Cardiac fibroblast (primary cell): Measurements from ENCODE around the gene IL1RAPL2.

Experiments
- DNase-seq, 2 donors: peaks; one replicate each; pipeline versions ENCODE4 v3.0.0 to v3.0.0-alpha.2; 2010; ENCODE audit warnings: low read depth in 2 of 2
- H3K4me3 ChIP-seq, 2 donors: replicated peaks in 1 of 2; 1 replicate in 1 of 2; 2 replicates in 1 of 2; pipeline ENCODE4 v1.5.1; 2011; ENCODE audit warnings: low read depth in 2 of 2, low read length in 2 of 2, mild to moderate bottlenecking in 2 of 2, moderate library complexity in 1 of 2
- TF ChIP-seq, protein P1 (sequence below): IDR thresholded peaks from one replicate; pipeline ENCODE4 v1.5.1; 2011; ENCODE audit warnings: low read depth, mild to moderate bottlenecking, low read length, inconsistent platforms

Gene IL1RAPL2

DNA sequence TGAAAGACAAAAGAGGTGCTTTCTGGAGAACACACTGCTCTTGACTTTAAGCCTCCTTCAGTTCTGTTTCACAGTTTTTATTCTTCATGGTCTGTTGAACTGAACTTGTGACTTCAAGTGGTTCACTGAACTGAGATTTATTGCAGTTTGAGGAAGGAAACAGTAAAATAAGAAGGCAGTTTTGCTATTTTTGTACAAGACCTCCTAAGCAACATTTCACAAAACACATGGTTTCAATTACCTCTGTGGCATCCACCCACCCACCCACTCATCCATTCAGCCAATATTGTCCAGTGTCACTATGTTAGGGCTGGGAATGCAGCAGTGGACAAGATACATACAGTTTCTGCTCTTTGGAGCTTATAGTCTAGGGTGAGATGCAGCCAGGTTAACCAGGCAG is 131.3 kb downstream of the IL1RAPL2 start:
- no peak for DNase-seq
- no peak overlapping the region for H3K4me3 ChIP-seq
- TF ChIP-seq, protein P1, sequence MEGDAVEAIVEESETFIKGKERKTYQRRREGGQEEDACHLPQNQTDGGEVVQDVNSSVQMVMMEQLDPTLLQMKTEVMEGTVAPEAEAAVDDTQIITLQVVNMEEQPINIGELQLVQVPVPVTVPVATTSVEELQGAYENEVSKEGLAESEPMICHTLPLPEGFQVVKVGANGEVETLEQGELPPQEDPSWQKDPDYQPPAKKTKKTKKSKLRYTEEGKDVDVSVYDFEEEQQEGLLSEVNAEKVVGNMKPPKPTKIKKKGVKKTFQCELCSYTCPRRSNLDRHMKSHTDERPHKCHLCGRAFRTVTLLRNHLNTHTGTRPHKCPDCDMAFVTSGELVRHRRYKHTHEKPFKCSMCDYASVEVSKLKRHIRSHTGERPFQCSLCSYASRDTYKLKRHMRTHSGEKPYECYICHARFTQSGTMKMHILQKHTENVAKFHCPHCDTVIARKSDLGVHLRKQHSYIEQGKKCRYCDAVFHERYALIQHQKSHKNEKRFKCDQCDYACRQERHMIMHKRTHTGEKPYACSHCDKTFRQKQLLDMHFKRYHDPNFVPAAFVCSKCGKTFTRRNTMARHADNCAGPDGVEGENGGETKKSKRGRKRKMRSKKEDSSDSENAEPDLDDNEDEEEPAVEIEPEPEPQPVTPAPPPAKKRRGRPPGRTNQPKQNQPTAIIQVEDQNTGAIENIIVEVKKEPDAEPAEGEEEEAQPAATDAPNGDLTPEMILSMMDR: no peak

DNA sequence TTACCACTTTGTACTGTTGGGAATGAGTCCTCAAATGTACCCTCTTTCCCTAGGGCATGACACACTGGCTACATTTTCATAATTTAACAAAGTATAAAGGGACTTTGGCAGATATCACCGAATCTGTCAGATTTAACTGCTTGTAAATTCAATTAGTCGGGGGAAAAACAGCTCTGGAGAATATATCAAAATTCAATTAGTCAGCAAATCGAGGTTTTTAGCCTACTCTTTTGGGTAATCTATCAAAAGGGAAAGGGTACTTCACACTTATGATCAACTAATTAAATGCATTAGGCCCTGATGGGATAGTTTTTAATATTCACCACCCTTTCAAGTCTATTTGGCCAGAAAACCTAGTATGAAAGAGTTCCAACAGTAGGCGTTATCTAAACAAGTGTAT is 141.0 kb downstream of the IL1RAPL2 start:
- H3K4me3 ChIP-seq: no peak overlapping the region
- DNase-seq: no peak
- TF ChIP-seq, protein P1: no peak

DNA sequence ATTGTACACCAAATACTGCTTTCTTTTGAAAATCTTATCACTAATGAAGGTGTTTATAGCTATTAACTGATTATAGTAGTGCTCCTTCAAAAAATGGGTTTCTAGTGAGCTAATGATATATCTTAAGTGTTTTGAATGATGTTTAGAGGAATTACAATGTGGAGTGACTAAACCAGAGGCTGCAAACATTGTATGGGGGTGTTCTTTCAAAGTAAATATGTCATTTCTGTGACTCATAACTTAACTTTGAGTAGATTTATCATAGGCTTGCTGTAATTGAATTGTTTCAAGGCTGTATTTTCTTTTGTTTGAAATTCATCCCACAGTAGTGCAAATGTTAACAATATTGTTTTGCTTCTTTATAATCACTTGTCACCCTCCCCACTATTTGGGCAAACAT is 141.6 kb downstream of the IL1RAPL2 start:
- TF ChIP-seq, protein P1: no peak
- no peak for DNase-seq
- no peak overlapping the region for H3K4me3 ChIP-seq

- DNase-seq: peak in 1 of 2 donors; percentile 0
- H3K4me3 ChIP-seq: no peak overlapping the region
- TF ChIP-seq, protein P1: no peak
These were observed 146.5 kb downstream of the IL1RAPL2 start for GRCh38 chrX:104712515-104712914.

DNA sequence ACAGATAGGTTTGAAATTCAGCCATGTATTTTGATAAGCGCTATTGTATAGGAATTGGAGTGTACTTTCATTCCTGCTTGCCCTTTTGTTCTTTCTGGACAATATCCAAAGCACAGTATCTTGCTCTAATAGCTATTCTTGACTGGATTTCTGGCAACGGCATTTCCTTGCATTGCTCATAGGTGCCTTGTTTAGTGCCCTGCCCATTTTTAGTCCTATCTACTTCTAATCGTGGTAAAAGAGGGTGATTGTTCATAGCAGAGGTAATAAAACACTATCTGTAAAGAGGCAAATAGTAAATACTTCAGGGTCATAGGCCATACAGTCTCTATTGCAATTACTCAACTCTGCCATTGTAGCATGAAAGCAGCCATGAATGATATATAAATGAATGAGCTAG is 155.9 kb downstream of the IL1RAPL2 start:
- TF ChIP-seq, protein P1: no peak
- H3K4me3 ChIP-seq: no peak overlapping the region

DNA sequence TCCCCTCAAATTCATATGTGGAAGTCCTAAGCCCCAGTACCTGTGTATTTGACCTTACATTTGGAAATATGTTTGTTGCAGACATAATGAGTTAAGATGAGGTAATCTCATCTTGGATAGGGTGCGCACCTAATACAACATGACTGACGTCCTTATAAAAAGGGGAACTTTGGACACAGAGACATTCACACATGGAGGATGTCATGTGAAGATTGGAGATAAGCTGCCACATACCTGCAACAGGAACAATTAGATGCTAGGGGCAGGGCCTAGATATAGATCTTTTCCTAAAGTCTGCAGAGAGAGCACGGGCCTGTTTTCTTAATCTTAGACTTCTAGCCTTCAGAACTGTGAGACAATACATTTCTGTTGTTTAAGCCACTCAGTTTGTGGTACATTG is 162.5 kb downstream of the IL1RAPL2 start:
- no peak overlapping the region for H3K4me3 ChIP-seq
- DNase-seq: no peak
- TF ChIP-seq, protein P1: no peak

More for the DNA sequence above, 155.9 kb downstream of the IL1RAPL2 start:
- no peak for DNase-seq

- no peak overlapping the region for H3K4me3 ChIP-seq
- TF ChIP-seq, protein P1: no peak
- DNase-seq: no peak
These were observed 176.4 kb downstream of the IL1RAPL2 start for GRCh38 chrX:104742355-104742754.
